ENCODE measurements around the gene APOM. TPM values are rescaled to one million over a fixed set of nuclear protein-coding genes. Genes with fewer than 3 reads are reported as not detected.

The APOM gene
- total RNA-seq, 1 donor from 2014 or later = 2.6 TPM

DNA sequence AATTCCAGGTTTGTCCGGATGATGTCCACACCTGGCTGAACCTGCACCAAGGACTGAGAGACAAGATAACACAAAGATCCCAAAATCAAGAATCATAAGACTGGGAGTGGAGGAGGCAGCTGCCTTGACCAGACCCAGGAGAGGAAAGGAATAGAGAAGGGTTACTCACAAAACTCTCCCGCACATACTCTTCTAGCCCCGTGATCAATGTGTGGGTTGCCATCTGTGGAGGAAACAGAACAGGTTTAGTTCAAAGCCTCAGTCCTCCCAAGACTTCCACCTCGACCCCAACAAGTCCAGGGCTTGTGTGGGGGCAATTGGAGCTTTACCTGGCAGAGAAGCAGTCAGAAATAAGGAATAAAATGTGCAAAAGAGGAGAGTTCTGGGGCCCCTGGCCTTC, 14.3 kb upstream of the APOM start:
- Histone ChIP-seq H3K9ac (no peak overlapping the region), H3K4me1 (no peaks in the 10 kb centered on the region), H3K27ac (no peak overlapping the region), H3K27me3 (no peaks in the 10 kb centered on the region), H3K36me3 (no peaks in the 10 kb centered on the region), H3K79me2 (ENCODE audit: low read depth) (no peaks in the 10 kb centered on the region), H3K9me3 (ENCODE audit: low read depth) (no peaks in the 10 kb centered on the region), H3K4me2 (no peak overlapping the region), H3K4me3 (no peak overlapping the region), H3F3A (ENCODE audit: low read depth) (peaks cover 41% of the 10 kb centered on the region), H4K20me1 (ENCODE audit: low read depth) (peaks cover 23% of the 10 kb centered on the region), H2AFZ (replicated peaks) (no peak overlapping the region)
- TF ChIP-seq, protein P1, sequence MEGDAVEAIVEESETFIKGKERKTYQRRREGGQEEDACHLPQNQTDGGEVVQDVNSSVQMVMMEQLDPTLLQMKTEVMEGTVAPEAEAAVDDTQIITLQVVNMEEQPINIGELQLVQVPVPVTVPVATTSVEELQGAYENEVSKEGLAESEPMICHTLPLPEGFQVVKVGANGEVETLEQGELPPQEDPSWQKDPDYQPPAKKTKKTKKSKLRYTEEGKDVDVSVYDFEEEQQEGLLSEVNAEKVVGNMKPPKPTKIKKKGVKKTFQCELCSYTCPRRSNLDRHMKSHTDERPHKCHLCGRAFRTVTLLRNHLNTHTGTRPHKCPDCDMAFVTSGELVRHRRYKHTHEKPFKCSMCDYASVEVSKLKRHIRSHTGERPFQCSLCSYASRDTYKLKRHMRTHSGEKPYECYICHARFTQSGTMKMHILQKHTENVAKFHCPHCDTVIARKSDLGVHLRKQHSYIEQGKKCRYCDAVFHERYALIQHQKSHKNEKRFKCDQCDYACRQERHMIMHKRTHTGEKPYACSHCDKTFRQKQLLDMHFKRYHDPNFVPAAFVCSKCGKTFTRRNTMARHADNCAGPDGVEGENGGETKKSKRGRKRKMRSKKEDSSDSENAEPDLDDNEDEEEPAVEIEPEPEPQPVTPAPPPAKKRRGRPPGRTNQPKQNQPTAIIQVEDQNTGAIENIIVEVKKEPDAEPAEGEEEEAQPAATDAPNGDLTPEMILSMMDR (IDR thresholded peaks at IDR 0.05) = no peak
- no peak for TF ChIP-seq EZH2 (IDR thresholded peaks at IDR 0.05)
- Mint-ChIP-seq H3K27ac (no peak overlapping the region), H3K4me1 (no peaks in the 10 kb centered on the region), H3K27me3 (ENCODE audit: insufficient read depth, low read depth) (peaks cover 2% of the 10 kb centered on the region), H3K36me3 (peaks cover 43% of the 10 kb centered on the region), H3K4me3 (no peak overlapping the region), H3K9me3 (no peaks in the 10 kb centered on the region)
- DNase-seq (ENCODE audit: low spot score) = no peak

DNA sequence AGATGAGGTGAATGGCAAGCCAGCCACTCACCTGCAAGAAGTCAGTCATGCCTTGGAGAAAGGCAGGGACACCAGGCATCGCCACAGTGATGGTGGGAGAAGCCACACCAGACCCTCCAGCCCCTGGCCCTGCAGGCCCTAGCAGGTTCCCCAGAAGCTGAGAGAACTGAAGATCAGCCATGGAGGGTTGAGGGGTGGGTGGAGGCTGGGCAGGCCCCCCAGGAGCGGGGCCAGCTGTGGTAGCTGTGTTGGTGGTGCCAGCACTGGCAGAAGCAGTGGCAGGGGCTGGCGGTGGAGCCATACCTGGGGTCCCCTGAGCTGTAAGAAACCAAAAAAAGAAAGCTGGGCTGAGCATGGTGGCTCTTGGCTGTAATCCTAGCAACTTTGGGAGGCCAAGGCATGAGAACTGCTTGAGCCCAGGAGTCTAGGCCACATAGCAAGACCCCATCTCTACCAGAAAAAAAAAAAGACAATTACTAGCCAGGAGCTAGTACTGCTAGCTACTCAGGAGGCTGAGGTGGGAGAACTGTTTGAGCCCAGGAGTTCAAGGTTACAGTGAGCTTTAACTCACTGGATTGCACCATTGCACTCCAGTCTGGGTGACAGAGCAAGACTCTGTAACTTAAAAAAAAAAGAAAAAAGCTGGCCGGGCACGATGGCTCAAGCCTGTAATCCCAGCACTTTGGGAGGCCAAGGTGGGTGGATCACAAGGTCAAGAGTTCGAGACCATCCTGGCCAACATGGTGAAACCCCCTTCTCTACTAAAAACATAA, 12.7 kb upstream of the APOM start:
- H3K27ac Mint-ChIP-seq = no peak overlapping the region
- no peak overlapping the region for H3K4me3 ChIP-seq
- H3F3A ChIP-seq (ENCODE audit: low read depth) = peaks cover 25% of the 10 kb centered on the region
- H3K4me2 ChIP-seq = no peak overlapping the region
- H3K4me3 Mint-ChIP-seq = no peak overlapping the region
- DNase-seq (ENCODE audit: low spot score) = no peak
- peaks cover 43% of the 10 kb centered on the region for H3K36me3 Mint-ChIP-seq
- H4K20me1 ChIP-seq (ENCODE audit: low read depth) = peaks cover 15% of the 10 kb centered on the region
- no peak overlapping the region for H3K27ac ChIP-seq
- peaks cover under 1% of the 10 kb centered on the region for H3K27me3 Mint-ChIP-seq (ENCODE audit: insufficient read depth, low read depth)
- H3K4me1 Mint-ChIP-seq = no peaks in the 10 kb centered on the region
- no peaks in the 10 kb centered on the region for H3K9me3 Mint-ChIP-seq
- no peaks in the 10 kb centered on the region for H3K27me3 ChIP-seq
- no peaks in the 10 kb centered on the region for H3K4me1 ChIP-seq
- no peak overlapping the region for H2AFZ ChIP-seq (replicated peaks)
- H3K9ac ChIP-seq = no peak overlapping the region
- TF ChIP-seq EZH2phosphoT487 (IDR thresholded peaks at IDR 0.05) = no peak
- no peaks in the 10 kb centered on the region for H3K9me3 ChIP-seq (ENCODE audit: low read depth)
- no peaks in the 10 kb centered on the region for H3K36me3 ChIP-seq
- no peaks in the 10 kb centered on the region for H3K79me2 ChIP-seq (ENCODE audit: low read depth)

DNA sequence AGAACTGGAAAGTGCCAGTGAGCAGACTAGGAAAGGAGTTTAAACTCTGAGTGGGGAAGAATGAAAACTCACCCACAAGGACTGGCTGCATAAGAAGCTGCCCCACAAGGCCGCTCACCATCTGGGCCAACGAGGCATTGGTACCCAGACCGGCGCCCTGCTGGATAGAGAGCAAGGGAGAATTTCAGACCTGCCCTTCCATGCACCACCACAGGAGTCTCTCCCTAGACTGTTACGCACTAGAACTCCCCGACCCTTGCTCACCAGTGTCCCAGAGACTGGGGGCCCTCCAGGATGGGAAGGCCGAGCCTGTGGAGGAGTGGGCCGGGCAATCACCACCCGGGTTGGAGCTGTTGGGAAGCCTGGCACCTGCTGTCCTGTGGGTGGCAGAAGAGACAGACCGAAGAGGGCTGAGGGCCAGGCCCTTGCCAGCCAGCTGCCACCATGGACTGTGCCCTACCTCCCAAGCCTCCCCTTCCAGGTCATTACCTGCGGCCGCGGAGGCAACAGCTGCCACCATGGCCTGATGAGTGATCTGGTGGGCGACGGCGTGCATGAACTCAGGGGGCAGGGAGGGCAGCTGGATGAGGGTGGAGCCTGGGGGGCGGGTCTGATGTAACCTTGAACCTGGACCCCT, 11.8 kb upstream of the APOM start:
- Histone ChIP-seq H3K4me3 (no peak overlapping the region), H3K79me2 (ENCODE audit: low read depth) (peaks cover 3% of the 10 kb centered on the region), H3K9ac (no peak overlapping the region), H3K4me1 (no peaks in the 10 kb centered on the region), H3K9me3 (ENCODE audit: low read depth) (no peaks in the 10 kb centered on the region), H3F3A (ENCODE audit: low read depth) (peaks cover 15% of the 10 kb centered on the region), H2AFZ (replicated peaks) (no peak overlapping the region), H3K36me3 (no peaks in the 10 kb centered on the region), H3K27ac (no peak overlapping the region), H3K4me2 (no peak overlapping the region), H4K20me1 (ENCODE audit: low read depth) (peaks cover 15% of the 10 kb centered on the region), H3K27me3 (no peaks in the 10 kb centered on the region)
- Mint-ChIP-seq H3K4me1 (peaks cover 3% of the 10 kb centered on the region), H3K9me3 (no peaks in the 10 kb centered on the region), H3K4me3 (no peak overlapping the region), H3K27me3 (ENCODE audit: insufficient read depth, low read depth) (no peaks in the 10 kb centered on the region), H3K27ac (no peak overlapping the region), H3K36me3 (peaks cover 45% of the 10 kb centered on the region)
- TF ChIP-seq, protein P1 (IDR thresholded peaks at IDR 0.05) = no peak
- TF ChIP-seq EZH2 (IDR thresholded peaks at IDR 0.05) (no peak), EZH2phosphoT487 (IDR thresholded peaks at IDR 0.05) (no peak)
- DNase-seq (ENCODE audit: low spot score) = no peak

DNA sequence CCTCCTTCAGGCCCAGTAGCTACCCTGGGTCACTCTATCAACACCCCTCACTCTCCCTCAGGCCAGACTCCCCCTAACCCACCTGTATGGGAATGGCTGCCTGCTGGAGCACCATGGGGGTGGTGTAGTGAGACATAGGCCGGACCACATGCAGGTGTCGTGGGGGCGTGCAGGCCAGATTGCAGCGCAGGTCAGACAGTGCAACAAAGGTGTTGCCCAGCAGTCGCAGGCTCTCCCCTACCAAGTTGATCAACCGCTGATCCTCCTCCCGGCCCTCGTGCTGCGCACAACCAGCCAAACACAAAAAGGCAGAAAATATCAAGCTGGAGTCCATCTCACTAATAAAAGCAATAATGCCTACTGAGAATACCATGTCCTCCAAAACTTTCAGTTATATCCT, 10.4 kb upstream of the APOM start:
- no peak for DNase-seq (ENCODE audit: low spot score)
- Mint-ChIP-seq H3K9me3 (no peaks in the 10 kb centered on the region), H3K4me3 (no peak overlapping the region), H3K4me1 (peaks cover 10% of the 10 kb centered on the region), H3K27ac (no peak overlapping the region), H3K27me3 (ENCODE audit: insufficient read depth, low read depth) (no peaks in the 10 kb centered on the region), H3K36me3 (peaks cover 50% of the 10 kb centered on the region)
- H3K27me3 ChIP-seq = no peaks in the 10 kb centered on the region
- H3K4me1 ChIP-seq = no peaks in the 10 kb centered on the region
- peaks cover 2% of the 10 kb centered on the region for H3F3A ChIP-seq (ENCODE audit: low read depth)
- H3K79me2 ChIP-seq (ENCODE audit: low read depth) = peaks cover 17% of the 10 kb centered on the region
- no peak overlapping the region for H2AFZ ChIP-seq (replicated peaks)
- H3K9me3 ChIP-seq (ENCODE audit: low read depth) = no peaks in the 10 kb centered on the region
- no peak overlapping the region for H3K9ac ChIP-seq
- no peak overlapping the region for H3K4me3 ChIP-seq
- TF ChIP-seq EZH2phosphoT487 (IDR thresholded peaks at IDR 0.05) (no peak), EZH2 (IDR thresholded peaks at IDR 0.05) (no peak)
- TF ChIP-seq, protein P1 (IDR thresholded peaks at IDR 0.05) = no peak
- H3K36me3 ChIP-seq = no peaks in the 10 kb centered on the region
- H3K4me2 ChIP-seq = no peak overlapping the region
- no peak overlapping the region for H3K27ac ChIP-seq
- H4K20me1 ChIP-seq (ENCODE audit: low read depth) = peaks cover 22% of the 10 kb centered on the region
